ENCODE data around the gene TBX19.

The TBX19 gene

DNA sequence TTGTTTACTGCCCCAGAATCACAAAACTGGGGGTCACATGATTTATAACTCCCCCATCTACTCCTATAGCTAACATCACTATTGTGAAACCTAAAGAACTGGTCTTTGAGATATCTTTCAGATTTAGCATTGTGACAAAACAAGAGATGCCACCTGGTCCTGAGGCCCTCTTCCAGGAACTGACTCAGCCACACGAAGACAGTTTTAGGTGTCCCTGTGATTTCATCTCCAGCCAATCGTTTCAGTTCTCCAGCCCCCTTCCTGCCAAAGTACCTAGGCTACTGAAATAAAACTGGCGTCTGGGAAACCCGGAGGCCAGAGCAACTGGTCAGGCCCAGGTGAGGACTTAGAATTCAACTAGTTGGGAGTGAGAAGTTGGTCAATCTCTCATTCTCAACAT lies 36.6 kb downstream of the TBX19 start:
- in situ Hi-C loops (cut with MboI; ENCODE audit: low sequenced_read_pairs) = no loop called here

DNA sequence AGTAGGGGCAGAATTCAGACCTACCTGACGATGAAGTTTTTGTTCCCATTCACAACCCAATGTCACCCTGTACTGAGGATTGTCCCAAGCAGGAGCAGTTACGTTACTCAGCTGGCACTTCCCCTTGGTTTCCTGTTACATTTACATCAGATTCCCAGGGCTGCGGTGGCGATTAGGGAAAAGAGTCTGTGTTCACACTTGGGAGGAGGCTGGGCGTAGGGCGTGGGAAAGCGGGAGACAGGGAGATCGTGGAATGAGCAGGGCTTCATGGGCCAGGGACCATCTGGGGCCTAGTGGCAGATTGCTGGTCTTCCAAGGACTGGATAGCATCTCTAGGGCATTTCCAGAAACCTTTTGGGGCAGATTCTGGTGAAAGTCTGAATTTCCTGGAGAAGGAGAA lies 39.0 kb downstream of the TBX19 start:
- in situ Hi-C loops (cut with MboI; ENCODE audit: low sequenced_read_pairs) = no loop called here

DNA sequence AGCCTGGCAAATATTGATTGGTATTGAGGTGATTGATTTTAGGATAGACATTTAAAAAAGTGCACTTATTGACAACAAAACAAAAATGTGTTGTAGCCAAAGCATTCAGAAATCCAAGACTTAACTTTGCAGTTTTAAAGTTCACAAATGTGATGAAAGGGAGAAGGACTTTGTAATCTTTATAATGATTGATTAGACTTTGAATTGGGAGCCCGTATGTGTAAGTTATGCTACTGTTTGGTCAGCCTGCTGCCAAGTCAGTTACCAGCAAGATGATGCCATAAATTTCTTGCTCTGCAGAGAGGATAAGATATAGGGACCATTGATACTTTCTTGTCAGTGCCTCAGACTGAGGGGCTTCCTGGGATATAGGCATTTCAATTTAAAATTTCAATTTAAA lies 39.5 kb downstream of the TBX19 start:
- in situ Hi-C loops (cut with MboI; ENCODE audit: low sequenced_read_pairs) = no loop called here

DNA sequence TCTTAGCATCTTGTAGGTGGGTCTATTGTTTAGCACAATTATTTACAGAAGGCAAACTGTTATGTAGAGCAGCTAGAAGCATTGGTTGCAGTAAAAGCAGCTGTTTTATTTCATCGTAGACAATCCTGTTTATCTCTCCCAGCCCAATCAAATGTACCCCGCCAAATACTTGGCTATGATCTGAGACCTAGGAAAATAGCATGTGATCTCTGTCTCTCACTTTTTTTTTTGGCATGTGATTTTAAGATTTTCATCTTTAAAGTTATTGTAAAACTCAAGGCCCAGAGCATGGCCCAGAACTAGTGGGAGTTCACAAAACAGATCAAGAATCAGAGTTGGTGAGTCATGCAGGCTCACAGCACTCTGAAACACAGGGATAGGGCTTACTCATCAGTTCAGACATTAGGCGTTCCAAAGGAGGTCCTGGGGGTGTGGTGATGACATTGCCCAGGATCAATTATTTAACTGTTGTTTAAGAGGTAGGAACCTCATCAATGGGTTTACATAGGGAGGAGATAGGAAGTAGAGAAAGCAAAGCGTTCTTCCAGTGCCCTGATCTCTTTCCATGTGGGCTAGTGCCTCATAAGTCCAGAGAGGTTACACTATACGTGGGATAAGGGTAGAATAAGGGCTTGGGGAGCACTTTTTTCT lies 40.2 kb downstream of the TBX19 start:
- in situ Hi-C loops (cut with MboI; ENCODE audit: low sequenced_read_pairs) = no loop called here

DNA sequence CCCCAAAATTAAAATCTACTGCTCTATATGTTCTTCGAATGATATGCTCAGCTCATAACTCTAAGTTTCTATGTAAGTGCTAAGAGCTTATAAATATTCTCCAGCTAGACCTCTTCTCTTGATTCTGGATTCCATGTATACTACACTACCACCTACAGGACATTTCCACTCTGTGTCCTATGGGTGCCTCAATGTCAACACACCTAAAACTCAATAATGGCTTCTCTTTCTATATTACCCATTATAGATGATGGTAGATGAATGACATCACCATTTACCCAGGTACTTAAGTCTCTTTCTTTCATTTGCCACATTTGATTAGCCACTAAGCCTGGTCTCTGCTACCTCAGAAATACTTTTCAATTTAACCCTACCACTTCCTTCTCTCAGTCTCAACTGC lies 41.3 kb downstream of the TBX19 start:
- in situ Hi-C loops (cut with MboI; ENCODE audit: low sequenced_read_pairs) = no loop called here

DNA sequence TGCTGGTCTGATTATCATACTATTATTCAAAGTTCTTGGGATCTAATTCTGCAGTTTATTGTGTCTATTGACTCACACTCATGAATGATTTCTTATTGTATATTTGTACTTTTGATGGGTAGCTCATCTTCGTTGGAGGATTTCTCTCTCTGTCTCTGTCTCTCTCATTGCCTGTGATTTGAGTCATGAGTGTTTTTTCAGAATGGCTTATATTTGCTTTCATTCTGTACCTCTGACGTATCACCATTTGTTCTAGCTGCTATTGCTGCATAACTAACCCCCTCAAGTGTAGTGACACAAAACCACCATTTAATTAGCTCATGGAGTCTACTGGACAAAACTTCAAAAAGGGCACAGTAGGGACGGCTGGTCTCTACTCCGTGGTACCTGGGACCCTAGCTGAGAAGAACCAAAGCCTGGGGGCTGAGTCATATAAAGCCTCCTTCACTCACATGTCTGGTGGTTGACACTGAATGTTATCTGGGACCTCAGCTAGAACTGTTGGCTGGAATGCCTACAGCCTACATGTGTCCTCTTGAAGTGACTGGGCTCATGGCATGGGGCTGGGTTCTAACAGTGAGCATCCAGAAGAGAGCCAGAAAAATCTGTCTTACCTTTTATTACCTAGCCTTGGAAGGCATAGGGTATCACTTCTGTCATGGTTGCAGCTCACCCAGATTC lies 44.2 kb downstream of the TBX19 start:
- in situ Hi-C loops (cut with MboI; ENCODE audit: low sequenced_read_pairs) = no loop called here

DNA sequence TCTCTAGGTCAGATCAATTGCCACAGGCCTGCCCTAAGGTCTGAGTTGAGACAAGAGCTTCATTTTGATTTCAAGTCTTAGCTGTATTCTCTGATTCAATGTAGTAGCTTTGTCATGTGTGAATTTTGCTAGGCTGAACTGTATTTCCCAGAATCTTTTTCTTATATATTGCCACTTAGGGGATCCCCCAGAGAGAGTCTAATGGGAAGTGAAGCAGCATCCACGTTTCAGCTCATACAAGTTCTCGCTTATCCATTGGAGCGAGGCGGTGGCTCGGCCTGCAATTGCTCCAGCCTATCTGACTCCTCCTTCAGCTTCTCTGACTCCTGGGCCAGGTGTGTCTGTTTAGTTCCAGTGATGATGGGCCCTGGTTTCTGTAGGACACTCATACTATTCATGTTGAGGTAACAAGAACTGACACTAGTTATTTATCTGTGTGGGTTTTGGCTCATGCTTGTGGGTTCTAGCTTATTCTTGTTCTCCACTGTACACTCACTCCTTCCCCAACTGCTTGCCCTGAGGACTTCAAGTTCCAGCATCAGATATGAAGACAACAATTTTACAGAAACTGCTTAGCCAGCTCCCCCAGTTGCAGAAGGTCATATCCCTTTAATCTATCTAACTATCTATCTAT lies 48.2 kb downstream of the TBX19 start:
- in situ Hi-C loops (cut with MboI; ENCODE audit: low sequenced_read_pairs) = no loop called here

DNA sequence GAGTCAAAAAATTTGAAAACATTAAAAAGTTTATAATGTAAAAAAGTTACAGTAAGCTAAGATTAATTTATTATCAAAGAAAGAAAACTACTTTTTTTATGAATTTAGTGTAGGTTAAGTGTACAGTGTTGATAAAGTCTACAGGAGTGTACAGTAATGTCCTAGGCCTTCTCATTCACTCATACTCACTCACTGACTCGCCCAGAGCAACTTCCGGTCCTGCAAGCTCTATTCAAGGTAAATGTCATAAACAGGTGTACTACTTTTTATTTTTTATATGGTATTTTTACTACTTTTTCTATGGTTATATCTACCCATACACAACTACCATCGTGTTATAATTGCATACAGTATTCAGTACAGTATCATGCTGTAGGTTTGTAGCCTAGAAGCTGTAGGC lies 49.6 kb downstream of the TBX19 start:
- in situ Hi-C loops (cut with MboI; ENCODE audit: low sequenced_read_pairs) = no loop called here

DNA sequence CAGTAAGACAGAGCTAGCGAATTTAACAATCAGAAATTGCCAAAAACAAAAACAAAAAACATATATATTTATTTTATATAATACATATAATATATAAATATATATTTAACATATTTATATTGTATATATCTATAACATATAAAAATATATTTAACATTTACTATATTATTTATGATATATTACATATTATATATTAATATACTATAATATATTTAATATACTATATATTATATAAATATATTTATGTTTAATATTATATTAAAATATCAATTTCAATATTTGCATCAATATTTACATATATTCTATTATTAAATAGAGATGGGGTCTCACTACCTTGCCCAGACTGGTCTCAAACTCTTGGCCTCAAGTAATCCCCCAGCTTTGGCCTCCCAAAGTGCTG lies 50.9 kb downstream of the TBX19 start:
- in situ Hi-C loops (cut with MboI; ENCODE audit: low sequenced_read_pairs) = no loop called here

DNA sequence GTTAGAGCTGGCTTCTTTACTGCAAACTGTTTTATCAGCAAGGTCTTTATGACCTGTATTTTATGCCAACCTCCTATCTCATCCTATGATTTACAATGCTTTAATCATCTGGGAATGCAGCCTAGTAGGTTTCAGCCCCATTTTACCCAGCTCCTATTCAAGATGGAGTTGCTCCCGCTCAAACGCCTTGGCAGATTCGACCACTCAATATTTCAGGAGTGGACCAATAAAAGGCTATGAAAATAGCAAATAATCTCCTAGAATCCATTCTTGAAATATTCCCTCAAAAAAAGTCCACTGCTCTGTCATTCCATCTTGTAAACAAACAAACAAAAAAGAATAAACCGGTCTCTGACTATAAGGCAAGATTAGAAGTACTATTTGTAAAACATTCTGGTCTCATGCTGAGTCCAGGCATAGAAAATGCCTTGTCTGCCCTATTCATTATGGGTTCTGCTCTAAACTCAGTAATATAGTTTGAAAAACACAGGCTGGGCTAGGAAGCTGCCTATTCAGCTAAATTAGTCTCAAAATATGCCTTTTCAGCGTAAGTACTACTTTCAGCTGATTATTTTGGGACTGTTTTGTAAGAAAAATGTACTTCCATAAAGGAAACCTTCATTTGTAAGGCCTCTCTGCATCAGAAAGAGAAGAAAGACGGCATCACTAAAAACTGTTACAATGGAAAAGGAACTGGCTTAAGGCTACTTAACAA lies 53.0 kb downstream of the TBX19 start:
- in situ Hi-C loops (cut with MboI; ENCODE audit: low sequenced_read_pairs) = no loop called here

DNA sequence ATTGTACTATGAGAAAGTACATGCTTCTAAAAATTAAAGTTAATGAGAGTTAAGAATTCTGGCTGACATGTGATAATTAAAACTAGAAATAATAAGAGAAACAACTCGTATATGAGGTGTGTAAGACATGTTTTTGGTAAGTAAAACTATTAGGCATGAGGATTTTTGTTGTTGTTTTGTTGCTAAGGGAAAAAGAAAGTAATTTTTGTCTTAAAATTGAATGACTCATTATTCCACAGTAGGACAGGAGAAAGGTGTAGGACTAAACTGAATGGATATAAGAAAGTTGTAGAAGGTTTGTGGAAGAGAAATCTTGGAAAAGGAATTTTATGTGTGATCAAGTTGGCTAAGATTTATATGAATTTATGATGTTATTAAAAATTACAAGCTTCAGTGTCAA lies 54.8 kb downstream of the TBX19 start:
- in situ Hi-C loops (cut with MboI; ENCODE audit: low sequenced_read_pairs) = no loop called here

DNA sequence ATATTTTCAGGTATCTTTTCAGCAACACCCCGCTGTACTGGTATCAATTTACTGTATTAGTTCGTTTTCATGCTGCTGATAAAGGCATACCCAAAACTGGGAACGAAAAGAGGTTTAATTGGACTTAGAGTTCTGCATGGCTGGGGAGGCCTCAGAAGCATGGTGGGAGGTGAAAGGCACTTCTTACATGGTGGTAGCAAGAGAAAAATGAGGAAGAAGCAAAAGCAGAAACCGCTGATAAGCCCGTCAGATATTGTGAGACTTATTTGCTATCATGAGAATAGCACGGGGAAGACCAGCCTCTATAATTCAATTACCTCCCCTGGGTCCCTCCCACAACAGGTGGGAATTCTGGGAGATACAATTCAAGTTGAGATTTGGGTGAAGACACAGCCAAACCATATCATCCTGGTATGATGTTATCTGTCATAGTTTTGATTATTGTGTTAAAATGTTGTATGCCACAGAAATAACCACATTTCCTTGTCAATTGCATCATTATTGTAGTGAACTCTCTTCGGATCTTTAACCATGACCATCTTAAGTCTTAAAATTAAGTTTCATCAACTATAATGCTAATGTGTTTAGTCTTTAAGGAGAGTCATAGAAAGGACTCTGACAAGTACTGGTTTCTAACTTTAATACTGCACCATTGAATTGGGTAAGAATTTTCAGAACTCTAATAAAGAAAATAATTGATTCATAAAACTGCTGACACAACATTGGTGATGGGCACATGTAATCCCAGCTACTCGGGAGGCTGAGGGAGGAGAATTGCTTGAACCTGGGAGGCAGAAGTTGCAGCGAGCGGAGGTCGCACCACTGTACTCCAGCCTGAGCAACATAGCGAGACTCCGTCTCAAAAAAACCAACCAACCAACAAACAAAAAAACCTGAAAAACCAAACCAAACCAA lies 58.2 kb downstream of the TBX19 start:
- in situ Hi-C loops (cut with MboI; ENCODE audit: low sequenced_read_pairs) = no loop called here

DNA sequence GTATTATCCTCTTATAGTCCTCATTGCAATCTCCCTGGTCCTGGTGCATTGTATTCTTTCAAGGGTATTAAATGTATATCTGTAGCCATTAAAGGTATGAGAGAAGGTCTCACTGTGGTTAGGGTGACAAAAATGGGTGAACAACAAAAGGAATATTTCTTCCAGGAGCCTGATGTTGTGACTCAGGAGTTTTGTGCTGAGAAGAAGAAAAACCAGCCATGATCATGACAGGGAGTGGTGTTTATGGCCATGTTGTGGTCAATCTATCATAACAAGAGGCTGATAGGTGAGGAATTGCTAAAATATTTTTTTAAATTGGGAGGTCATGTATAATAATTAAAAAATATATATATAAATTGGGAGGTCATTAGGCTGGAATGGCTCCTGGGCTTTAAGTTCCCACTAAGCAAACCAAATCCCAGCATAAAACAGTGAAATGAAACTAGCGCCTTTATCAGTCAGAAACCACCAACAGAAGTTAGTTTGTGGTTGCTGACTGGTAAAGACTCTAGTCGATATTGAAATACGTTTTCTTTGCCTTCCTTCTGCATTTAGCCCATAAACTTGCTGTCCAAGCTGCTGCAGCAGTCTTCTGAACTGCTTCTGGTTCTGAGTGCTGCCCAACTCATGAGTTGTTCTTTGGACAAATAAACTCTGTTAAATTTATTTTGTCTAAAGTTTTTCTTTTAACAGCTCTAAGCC lies 60.3 kb downstream of the TBX19 start:
- in situ Hi-C loops (cut with MboI; ENCODE audit: low sequenced_read_pairs) = no loop called here

DNA sequence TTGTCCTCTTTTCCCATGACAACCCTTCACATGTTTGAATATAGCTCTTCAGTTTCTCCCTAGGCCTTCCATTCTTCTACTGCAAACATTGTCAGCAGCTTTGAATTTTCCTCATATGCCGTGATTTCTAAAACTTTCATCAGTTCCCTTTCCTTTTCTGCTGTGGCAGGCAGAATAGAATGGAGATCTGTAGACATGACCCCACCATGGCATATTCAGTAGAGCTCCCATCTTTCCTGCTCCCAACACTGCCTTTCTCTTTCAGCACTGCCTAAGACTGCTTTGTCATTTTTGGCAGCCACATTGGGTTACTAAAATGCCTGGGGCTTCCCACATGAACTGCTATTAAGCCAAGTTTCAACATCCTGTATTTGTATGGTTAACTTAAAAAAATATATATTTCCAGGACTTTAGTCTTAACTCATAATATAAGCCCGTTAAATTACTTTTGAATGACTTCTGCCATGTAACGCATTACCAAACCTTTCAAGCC lies 60.9 kb downstream of the TBX19 start:
- in situ Hi-C loops (cut with MboI; ENCODE audit: low sequenced_read_pairs) = no loop called here

DNA sequence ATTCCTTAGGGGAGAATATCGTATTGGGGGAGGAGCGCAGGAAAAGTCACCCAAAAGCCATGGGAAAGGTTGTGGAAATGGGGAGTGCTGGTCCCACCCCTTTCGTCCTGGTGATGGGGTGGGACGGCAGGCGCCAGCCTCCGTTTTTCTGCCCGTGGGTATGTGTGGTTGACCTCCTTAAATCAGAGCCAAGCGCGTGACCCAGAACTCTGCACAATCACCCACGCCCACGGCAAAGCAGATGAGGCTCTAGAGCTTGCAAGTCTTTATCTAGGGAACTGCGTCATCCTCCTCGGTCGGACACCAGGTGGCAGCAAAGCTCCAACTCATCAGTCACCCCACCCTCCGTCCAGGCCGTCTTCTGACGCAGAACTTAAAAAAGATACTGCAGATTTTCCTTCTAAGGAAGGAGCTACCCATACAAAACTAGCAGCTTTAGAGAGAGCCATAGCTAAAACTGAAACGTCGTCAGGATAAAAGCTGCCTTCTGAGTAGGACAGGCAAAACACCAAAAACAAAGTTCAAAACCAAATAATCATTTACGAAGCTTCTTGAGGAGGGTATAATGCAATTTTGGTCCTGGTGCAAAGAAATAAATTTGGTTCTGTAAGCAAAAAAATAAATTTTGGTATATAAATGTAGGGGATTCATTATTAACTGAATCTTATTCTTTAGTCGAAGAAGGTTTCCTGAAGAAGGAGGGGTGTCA lies 62.0 kb downstream of the TBX19 start:
- in situ Hi-C loops (cut with MboI; ENCODE audit: low sequenced_read_pairs) = no loop called here

DNA sequence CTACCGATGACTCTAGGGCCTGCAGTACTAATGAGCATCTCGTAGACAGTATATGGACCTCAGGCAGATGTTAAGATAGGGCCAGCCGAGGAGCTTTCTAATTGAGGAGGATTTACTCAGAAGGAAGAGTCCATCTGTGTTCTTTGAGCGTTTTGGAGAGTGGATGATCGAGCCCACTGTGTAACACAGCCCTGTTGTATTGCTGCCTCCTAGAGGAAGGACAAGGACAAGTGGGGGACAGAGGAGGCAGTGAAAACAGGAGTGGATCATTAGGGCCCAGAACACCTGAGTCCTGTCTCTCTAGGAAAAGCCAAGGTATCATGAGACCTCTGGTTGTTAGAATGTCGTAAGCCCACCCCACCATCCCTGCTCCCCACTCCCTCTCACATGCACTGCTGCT lies 62.9 kb downstream of the TBX19 start:
- in situ Hi-C loops (cut with MboI; ENCODE audit: low sequenced_read_pairs) = no loop called here

DNA sequence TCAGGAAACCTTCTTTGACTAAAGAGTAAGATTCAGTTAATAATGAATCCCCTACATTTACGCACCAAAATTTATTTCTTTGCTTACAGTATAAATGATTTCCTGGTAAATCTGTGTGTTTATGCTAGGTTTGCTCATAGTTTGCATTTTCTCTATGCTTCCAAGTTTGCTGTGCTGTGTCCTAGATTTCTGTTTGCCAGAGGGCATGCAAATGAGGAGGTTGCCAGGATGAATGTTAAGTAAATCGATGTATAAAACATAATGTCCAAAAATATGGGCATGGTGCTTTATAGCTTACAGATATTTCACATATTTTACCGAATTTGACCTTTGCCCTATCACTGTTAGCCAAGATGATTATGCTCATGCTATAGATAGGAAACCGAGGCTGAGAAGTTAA lies 63.8 kb downstream of the TBX19 start:
- in situ Hi-C loops (cut with MboI; ENCODE audit: low sequenced_read_pairs) = no loop called here

DNA sequence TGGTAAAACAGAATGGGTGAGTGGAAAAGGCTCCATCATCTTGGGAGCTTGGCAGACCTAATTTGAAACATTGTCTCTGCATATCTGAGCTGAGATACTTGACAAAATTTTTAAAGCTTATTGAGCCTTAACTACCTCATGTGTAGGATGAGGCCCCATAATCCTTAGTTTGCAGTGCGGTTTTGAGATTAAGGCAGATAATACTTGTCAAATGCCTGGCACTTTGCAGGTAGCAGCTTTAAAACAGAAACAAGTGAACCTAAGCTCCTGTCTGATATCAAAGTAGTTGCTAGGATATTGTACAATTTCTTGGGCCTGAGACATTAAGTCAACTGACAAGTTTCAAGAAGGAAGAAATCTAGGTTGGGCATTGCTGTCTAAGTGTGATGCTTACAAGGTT lies 65.3 kb downstream of the TBX19 start:
- in situ Hi-C loops (cut with MboI; ENCODE audit: low sequenced_read_pairs) = no loop called here

DNA sequence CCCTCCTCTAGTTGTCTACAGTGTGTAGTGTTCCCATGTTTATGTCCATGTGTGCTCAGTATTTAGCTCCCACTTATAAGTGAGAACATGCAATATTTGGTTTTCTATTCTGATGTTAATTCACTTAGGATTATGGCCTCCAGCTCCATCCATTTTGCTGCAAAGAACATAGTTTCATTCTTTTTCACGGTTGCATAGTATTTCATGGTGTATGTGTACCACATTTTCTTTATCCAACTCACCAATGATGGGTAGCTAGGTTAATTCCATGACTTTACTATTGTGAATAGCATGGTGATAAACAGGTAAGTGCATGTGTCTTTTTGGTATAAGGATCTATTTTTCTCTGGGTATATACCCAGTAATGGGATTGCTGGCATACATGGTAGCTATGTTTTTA lies 67.0 kb downstream of the TBX19 start:
- in situ Hi-C loops (cut with MboI; ENCODE audit: low sequenced_read_pairs) = no loop called here
